OCI-LY7 (cell line): ENCODE results near the gene TIMM50. TPM values are rescaled to one million over a fixed set of nuclear protein-coding genes. Genes with fewer than 3 reads are reported as not detected.

Experiments used
- BruUV-seq: library from RNA; stranded (reverse); fragments of 400-500 nt; replicated peaks from 2 replicates; lab custom pipeline; 2021; lab: Mats Ljungman, UMichigan
- CTCF ChIA-PET: fragments of 300-600 bp; sonication (Branson Sonifier 250); formaldehyde crosslinking; loops from one replicate; lab custom pipeline; 2022; ENCODE audit warnings: antibody characterized with exemption; ENCODE audit not compliant: unreplicated experiment; lab: Charles Lee
- POLR2A ChIA-PET: fragments of 300-600 bp; sonication (Branson Sonifier 250); formaldehyde crosslinking; loops from one replicate; lab custom pipeline; 2022; ENCODE audit warnings: antibody characterized with exemption; lab: Charles Lee
- DNase-seq: peaks from one replicate; pipeline ENCODE4 v3.0.0-alpha.2; 2015; ENCODE audit warnings: low spot score
- H2AFZ ChIP-seq: fragments of 200-600 bp; sonication (generic), shearing (Covaris generic); 2 replicates; pipeline ENCODE4 v1.6.1; 2014; ENCODE audit warnings: mild to moderate bottlenecking, antibody characterized with exemption, low read length, moderate library complexity
- H3K27ac ChIP-seq: fragments of 200-600 bp; sonication (generic); 2 replicates; pipeline ENCODE4 v1.5.1; 2014; ENCODE audit warnings: mixed run types, low read depth, mild to moderate bottlenecking, moderate library complexity, low read length, inconsistent platforms; ENCODE audit not compliant: poor library complexity, severe bottlenecking
- H3K36me3 ChIP-seq: fragments of 200-600 bp; sonication (generic); 2 replicates; pipeline ENCODE4 v1.6.1; 2014; ENCODE audit warnings: mild to moderate bottlenecking, antibody characterized with exemption, low read length, moderate library complexity, mixed read lengths; ENCODE audit not compliant: insufficient read depth
- H3K4me1 ChIP-seq: fragments of 200-600 bp; sonication (generic); 2 replicates; pipeline ENCODE4 v1.5.1; 2014; ENCODE audit warnings: mild to moderate bottlenecking, low read length; ENCODE audit not compliant: insufficient read depth, poor library complexity, severe bottlenecking
- H3K4me2 ChIP-seq: fragments of 200-600 bp; sonication (generic); 2 replicates; pipeline ENCODE4 v1.6.1; 2014; ENCODE audit warnings: mild to moderate bottlenecking, low read length
- H3K4me3 ChIP-seq: fragments of 200-600 bp; sonication (generic); 2 replicates; pipeline ENCODE4 v1.5.1; 2014; ENCODE audit warnings: mild to moderate bottlenecking, low read depth, low read length; ENCODE audit not compliant: poor library complexity, severe bottlenecking
- H3K79me2 ChIP-seq: fragments of 200-600 bp; sonication (generic); 2 replicates; pipeline ENCODE4 v1.6.1; 2016; ENCODE audit warnings: low read depth, mild to moderate bottlenecking, low read length, moderate library complexity, mixed read lengths; ENCODE audit not compliant: insufficient read depth
- H3K9me2 ChIP-seq: fragments of 200-600 bp; sonication (generic); 2 replicates; pipeline ENCODE4 v1.6.1; 2016; ENCODE audit warnings: mild to moderate bottlenecking, low read length, mixed read lengths; ENCODE audit not compliant: insufficient read depth
- H3K9me3 ChIP-seq: fragments of 200-600 bp; sonication (generic); 2 replicates; pipeline ENCODE4 v1.6.1; 2014; ENCODE audit warnings: mild to moderate bottlenecking, mixed run types, low read length, mixed read lengths
- H4K20me1 ChIP-seq: fragments of 200-600 bp; sonication (generic); 2 replicates; pipeline ENCODE4 v1.6.1; 2014; ENCODE audit warnings: mild to moderate bottlenecking, antibody characterized with exemption, low read length, moderate library complexity, mixed read lengths; ENCODE audit not compliant: insufficient read depth
- CTCF ChIP-seq: fragments of 200-600 bp; sonication (generic); conservative IDR thresholded peaks from 2 replicates; pipeline ENCODE4 v1.5.1; 2014; ENCODE audit warnings: mild to moderate bottlenecking, antibody characterized with exemption, low read length, moderate library complexity, mixed read lengths
- EZH2phosphoT487 ChIP-seq: fragments of 200-600 bp; sonication (generic); IDR thresholded peaks from 2 replicates; pipeline ENCODE4 v1.6.1; 2018; ENCODE audit warnings: low read depth, borderline replicate concordance, mild to moderate bottlenecking, mixed run types, antibody characterized with exemption, low read length, moderate library complexity, mixed read lengths
- intact Hi-C: fragments of 100-400 bp; cut with micrococcal nuclease; formaldehyde crosslinking; loops from one replicate; pipeline ENCODE4 v1.10.0; 2022; ENCODE audit not compliant: unreplicated experiment
- total RNA-seq, 2 experiments: library from RNA; depleted of rRNA in 1 of 2; stranded (reverse); fragments of >200 nt in 1 of 2; shearing (Covaris generic) in 1 of 2; gene quantifications; 2 replicates each; pipeline ENCODE4 v1.2.3, GENCODE V29; 2014 to 2022

TIMM50 gene
- total RNA-seq, 2 experiments from 2014 or later, result 93.2 to 98.1 TPM

- Histone ChIP-seq H3K27ac (no peak overlapping the region), H3K36me3 (peaks cover 90% of the 10 kb centered on the region), H3K79me2 (no peaks in the 10 kb centered on the region), H3K4me3 (no peak overlapping the region), H3K4me2 (no peak overlapping the region), H3K9me3 (no peaks in the 10 kb centered on the region), H4K20me1 (no peaks in the 10 kb centered on the region), H3K9me2 (no peaks in the 10 kb centered on the region), H3K4me1 (no peaks in the 10 kb centered on the region), H2AFZ (no peak overlapping the region)
- TF ChIP-seq CTCF, result no peak
- TF ChIP-seq EZH2phosphoT487, result no peak
- intact Hi-C loops, result no loop called here
- DNase-seq, result no peak
- ChIA-PET POLR2A (interaction anchor here (0.6 kb wide), 1 partner anchor 521 kb away, joined by 4 read pairs; no protein-coding TSS in a partner anchor), CTCF (no interaction called here)
- BruUV-seq, result no TSS peak
These were observed 17.2 kb upstream of the TIMM50 start for GRCh38 chr19:39463403-39463802.

- peaks cover 90% of the 10 kb centered on the region for H3K36me3 ChIP-seq
- no peaks in the 10 kb centered on the region for H4K20me1 ChIP-seq
- intact Hi-C loops, result no loop called here
- no peaks in the 10 kb centered on the region for H3K4me1 ChIP-seq
- TF ChIP-seq EZH2phosphoT487 (no peak), CTCF (no peak)
- no peaks in the 10 kb centered on the region for H3K9me3 ChIP-seq
- BruUV-seq, result no TSS peak
- H3K79me2 ChIP-seq, result no peaks in the 10 kb centered on the region
- no peak for DNase-seq
- no peak overlapping the region for H3K4me2 ChIP-seq
- ChIA-PET POLR2A (interaction anchor here (0.6 kb wide), 1 partner anchor 10 kb away, joined by 4 read pairs; no protein-coding TSS in a partner anchor), CTCF (no interaction called here)
- no peak overlapping the region for H3K4me3 ChIP-seq
- H3K9me2 ChIP-seq, result no peaks in the 10 kb centered on the region
- H2AFZ ChIP-seq, result no peak overlapping the region
- no peak overlapping the region for H3K27ac ChIP-seq
These were observed 14.5 kb upstream of the TIMM50 start for GRCh38 chr19:39465956-39466747.

GRCh38 chr19:39467941-39468340, 12.7 kb upstream of the TIMM50 start:
- no peak overlapping the region for H3K4me3 ChIP-seq
- H4K20me1 ChIP-seq, result no peaks in the 10 kb centered on the region
- no peak for DNase-seq
- POLR2A ChIA-PET, result no interaction called here
- H2AFZ ChIP-seq, result no peak overlapping the region
- H3K9me2 ChIP-seq, result no peaks in the 10 kb centered on the region
- H3K4me1 ChIP-seq, result no peaks in the 10 kb centered on the region
- no peaks in the 10 kb centered on the region for H3K9me3 ChIP-seq
- no peak overlapping the region for H3K4me2 ChIP-seq
- H3K27ac ChIP-seq, result no peak overlapping the region
- intact Hi-C loops, result no loop called here
- CTCF ChIA-PET, result no interaction called here
- no TSS peak for BruUV-seq
- peaks cover 96% of the 10 kb centered on the region for H3K36me3 ChIP-seq
- TF ChIP-seq EZH2phosphoT487 (no peak), CTCF (no peak)
- H3K79me2 ChIP-seq, result no peaks in the 10 kb centered on the region
